Skeletal muscle cell (primary cell): ENCODE data around the gene PKN3.
"Not testable (repeated sequence)": the region's sequence is repeated elsewhere in the genome, so short reads cannot be mapped to it uniquely, and the experiment has no call there.

Source experiments
- DNase-seq: peaks from one replicate; pipeline ENCODE4 v3.0.0-alpha.2; 2010; ENCODE audit warnings: low read depth
- H3K4me3 ChIP-seq: 2 replicates; pipeline ENCODE4 v1.5.1; 2011; ENCODE audit warnings: low read depth, mild to moderate bottlenecking, control low read depth, low read length, moderate library complexity

Gene PKN3

GRCh38 chr9:128689820-128690683, 12.3 kb upstream of the PKN3 start:
- no peak for DNase-seq
- peak overlapping the region; percentile 94 for H3K4me3 ChIP-seq

GRCh38 chr9:128690684-128691034, 11.6 kb upstream of the PKN3 start:
- H3K4me3 ChIP-seq: peak overlapping the region; percentile 94
- DNase-seq: no peak

GRCh38 chr9:128693738-128694137, 8.6 kb upstream of the PKN3 start:
- H3K4me3 ChIP-seq, DNase-seq: not testable (repeated sequence)

- H3K4me3 ChIP-seq: no peak overlapping the region
- DNase-seq: no peak
Measured at GRCh38 chr9:128694344-128694743, 8.0 kb upstream of the PKN3 start.

- DNase-seq: no peak
- no peak overlapping the region for H3K4me3 ChIP-seq
Measured at GRCh38 chr9:128696923-128697707, 5.2 kb upstream of the PKN3 start.

- not testable (repeated sequence) for H3K4me3 ChIP-seq, DNase-seq
Measured at GRCh38 chr9:128699096-128699795, 3.1 kb upstream of the PKN3 start.

GRCh38 chr9:128701227-128701854, 962 bp upstream of the PKN3 start:
- H3K4me3 ChIP-seq: no peak overlapping the region
- DNase-seq: no peak

- DNase-seq: no peak
- H3K4me3 ChIP-seq: peak overlapping the region; percentile 71
Measured at GRCh38 chr9:128702949-128703615, 779 bp downstream of the PKN3 start.

GRCh38 chr9:128703616-128704355, 1.5 kb downstream of the PKN3 start:
- H3K4me3 ChIP-seq: peak overlapping the region; percentile 71
- DNase-seq: no peak

- no peak overlapping the region for H3K4me3 ChIP-seq
- DNase-seq: no peak
Measured at GRCh38 chr9:128704356-128704670, 2.0 kb downstream of the PKN3 start.

- DNase-seq: no peak
- no peak overlapping the region for H3K4me3 ChIP-seq
Measured at GRCh38 chr9:128705051-128705965, 3.0 kb downstream of the PKN3 start.

GRCh38 chr9:128706045-128706444, 3.7 kb downstream of the PKN3 start:
- H3K4me3 ChIP-seq: no peak overlapping the region
- DNase-seq: no peak

GRCh38 chr9:128706671-128707381, 4.5 kb downstream of the PKN3 start:
- no peak for DNase-seq
- no peak overlapping the region for H3K4me3 ChIP-seq

- no peak overlapping the region for H3K4me3 ChIP-seq
- DNase-seq: no peak
Measured at GRCh38 chr9:128707446-128707845, 5.1 kb downstream of the PKN3 start.

GRCh38 chr9:128712451-128713410, 10.4 kb downstream of the PKN3 start:
- DNase-seq: no peak
- no peak overlapping the region for H3K4me3 ChIP-seq

- no peak overlapping the region for H3K4me3 ChIP-seq
- no peak for DNase-seq
Measured at GRCh38 chr9:128713411-128713780, 11.1 kb downstream of the PKN3 start.
